ENCODE measurements around the gene PARVB. TPM values are rescaled to one million over a fixed set of nuclear protein-coding genes. Genes with fewer than 3 reads are reported as not detected.

Gene PARVB
- total and polyA plus RNA-seq, 10 of the 15 experiments (the other 5 are each of a cell fraction or from before 2014, with no cell fraction given): 5.2 to 264 (median 76.0) TPM

DNA sequence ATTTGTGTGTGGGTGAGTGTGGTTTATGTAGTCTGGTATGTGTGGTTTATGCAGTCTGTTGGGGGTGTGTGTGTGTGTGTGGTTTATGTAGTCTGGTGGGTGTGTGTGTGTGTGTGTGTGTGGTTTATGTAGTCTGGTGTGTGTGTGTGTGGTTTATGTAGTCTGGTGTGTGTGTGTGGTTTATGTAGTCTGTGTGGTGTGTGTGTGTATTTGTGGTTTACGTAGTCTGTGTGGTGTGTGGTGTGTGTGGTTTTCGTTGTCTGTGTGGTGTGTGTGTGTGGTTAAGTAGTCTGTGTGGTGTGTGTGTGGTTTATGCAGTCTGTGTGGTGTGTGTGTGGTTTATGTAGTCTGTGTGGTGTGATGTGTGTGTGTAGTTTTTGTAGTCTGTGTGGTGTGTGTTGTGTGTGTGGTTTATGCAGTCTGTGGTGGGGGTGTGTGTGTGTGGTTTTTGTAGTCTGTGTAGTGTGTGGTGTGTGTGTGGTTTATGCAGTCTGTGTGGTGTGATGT, 130.4 kb downstream of the PARVB start (continued):
- TF ChIP-seq, protein P1, sequence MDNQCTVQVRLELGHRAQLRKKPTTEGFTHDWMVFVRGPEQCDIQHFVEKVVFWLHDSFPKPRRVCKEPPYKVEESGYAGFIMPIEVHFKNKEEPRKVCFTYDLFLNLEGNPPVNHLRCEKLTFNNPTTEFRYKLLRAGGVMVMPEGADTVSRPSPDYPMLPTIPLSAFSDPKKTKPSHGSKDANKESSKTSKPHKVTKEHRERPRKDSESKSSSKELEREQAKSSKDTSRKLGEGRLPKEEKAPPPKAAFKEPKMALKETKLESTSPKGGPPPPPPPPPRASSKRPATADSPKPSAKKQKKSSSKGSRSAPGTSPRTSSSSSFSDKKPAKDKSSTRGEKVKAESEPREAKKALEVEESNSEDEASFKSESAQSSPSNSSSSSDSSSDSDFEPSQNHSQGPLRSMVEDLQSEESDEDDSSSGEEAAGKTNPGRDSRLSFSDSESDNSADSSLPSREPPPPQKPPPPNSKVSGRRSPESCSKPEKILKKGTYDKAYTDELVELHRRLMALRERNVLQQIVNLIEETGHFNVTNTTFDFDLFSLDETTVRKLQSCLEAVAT (IDR thresholded peaks at IDR 0.05): peak; percentile 99
- TF ChIP-seq PAX8 (IDR thresholded peaks at IDR 0.05) (no peak), SUZ12 (IDR thresholded peaks at IDR 0.05; ENCODE audit: unreplicated experiment) (no peak), RFX5 (IDR thresholded peaks at IDR 0.05; ENCODE audit: low read depth, low read length) (no peak), ZNF207 (IDR thresholded peaks at IDR 0.05; ENCODE audit: borderline replicate concordance) (no peak), EED (IDR thresholded peaks at IDR 0.05; ENCODE audit: low read depth) (peak; percentile 17; the same call in 1 of the 2 replicates), NFYB (IDR thresholded peaks at IDR 0.05; ENCODE audit: insufficient read depth, low read depth, low read length) (no peak), YY1 (IDR thresholded peaks at IDR 0.05; ENCODE audit: low read depth, low read length) (no peak), CEBPB (IDR thresholded peaks at IDR 0.05; ENCODE audit: borderline replicate concordance in 1 of 2, low read depth in 2 of 2, low read length in 2 of 2) (no peak), RAD21 (IDR thresholded peaks at IDR 0.05; ENCODE audit: insufficient read depth, low read depth, low read length) (no peak), ESRRA (IDR thresholded peaks at IDR 0.05; ENCODE audit: low read length) (no peak), ZSCAN29 (IDR thresholded peaks at IDR 0.05) (no peak), NR2F1 (conservative IDR thresholded peaks at IDR 0.05) (0 out of 2 replicates have a peak, but pooled peaks have one; percentile 21), SMAD5 (IDR thresholded peaks at IDR 0.05; ENCODE audit: low read depth) (no peak), POU2F2 (IDR thresholded peaks at IDR 0.05; ENCODE audit: borderline replicate concordance, low read depth, low read length) (0 out of 3 replicates have a peak, but pooled peaks have one; percentile 19), BHLHE40 (IDR thresholded peaks at IDR 0.05; ENCODE audit: borderline replicate concordance in 1 of 2, low read depth in 2 of 2, low read length in 1 of 2) (peak; percentile 21 to 47; a peak in 3 of 4 replicates)
- TF ChIP-seq, protein P2, sequence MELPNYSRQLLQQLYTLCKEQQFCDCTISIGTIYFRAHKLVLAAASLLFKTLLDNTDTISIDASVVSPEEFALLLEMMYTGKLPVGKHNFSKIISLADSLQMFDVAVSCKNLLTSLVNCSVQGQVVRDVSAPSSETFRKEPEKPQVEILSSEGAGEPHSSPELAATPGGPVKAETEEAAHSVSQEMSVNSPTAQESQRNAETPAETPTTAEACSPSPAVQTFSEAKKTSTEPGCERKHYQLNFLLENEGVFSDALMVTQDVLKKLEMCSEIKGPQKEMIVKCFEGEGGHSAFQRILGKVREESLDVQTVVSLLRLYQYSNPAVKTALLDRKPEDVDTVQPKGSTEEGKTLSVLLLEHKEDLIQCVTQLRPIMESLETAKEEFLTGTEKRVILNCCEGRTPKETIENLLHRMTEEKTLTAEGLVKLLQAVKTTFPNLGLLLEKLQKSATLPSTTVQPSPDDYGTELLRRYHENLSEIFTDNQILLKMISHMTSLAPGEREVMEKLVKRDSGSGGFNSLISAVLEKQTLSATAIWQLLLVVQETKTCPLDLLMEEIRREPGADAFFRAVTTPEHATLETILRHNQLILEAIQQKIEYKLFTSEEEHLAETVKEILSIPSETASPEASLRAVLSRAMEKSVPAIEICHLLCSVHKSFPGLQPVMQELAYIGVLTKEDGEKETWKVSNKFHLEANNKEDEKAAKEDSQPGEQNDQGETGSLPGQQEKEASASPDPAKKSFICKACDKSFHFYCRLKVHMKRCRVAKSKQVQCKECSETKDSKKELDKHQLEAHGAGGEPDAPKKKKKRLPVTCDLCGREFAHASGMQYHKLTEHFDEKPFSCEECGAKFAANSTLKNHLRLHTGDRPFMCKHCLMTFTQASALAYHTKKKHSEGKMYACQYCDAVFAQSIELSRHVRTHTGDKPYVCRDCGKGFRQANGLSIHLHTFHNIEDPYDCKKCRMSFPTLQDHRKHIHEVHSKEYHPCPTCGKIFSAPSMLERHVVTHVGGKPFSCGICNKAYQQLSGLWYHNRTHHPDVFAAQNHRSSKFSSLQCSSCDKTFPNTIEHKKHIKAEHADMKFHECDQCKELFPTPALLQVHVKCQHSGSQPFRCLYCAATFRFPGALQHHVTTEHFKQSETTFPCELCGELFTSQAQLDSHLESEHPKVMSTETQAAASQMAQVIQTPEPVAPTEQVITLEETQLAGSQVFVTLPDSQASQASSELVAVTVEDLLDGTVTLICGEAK (IDR thresholded peaks at IDR 0.05; ENCODE audit: borderline replicate concordance): no peak
- TF ChIP-seq, protein P3, sequence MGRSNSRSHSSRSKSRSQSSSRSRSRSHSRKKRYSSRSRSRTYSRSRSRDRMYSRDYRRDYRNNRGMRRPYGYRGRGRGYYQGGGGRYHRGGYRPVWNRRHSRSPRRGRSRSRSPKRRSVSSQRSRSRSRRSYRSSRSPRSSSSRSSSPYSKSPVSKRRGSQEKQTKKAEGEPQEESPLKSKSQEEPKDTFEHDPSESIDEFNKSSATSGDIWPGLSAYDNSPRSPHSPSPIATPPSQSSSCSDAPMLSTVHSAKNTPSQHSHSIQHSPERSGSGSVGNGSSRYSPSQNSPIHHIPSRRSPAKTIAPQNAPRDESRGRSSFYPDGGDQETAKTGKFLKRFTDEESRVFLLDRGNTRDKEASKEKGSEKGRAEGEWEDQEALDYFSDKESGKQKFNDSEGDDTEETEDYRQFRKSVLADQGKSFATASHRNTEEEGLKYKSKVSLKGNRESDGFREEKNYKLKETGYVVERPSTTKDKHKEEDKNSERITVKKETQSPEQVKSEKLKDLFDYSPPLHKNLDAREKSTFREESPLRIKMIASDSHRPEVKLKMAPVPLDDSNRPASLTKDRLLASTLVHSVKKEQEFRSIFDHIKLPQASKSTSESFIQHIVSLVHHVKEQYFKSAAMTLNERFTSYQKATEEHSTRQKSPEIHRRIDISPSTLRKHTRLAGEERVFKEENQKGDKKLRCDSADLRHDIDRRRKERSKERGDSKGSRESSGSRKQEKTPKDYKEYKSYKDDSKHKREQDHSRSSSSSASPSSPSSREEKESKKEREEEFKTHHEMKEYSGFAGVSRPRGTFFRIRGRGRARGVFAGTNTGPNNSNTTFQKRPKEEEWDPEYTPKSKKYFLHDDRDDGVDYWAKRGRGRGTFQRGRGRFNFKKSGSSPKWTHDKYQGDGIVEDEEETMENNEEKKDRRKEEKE (IDR thresholded peaks at IDR 0.05): no peak
- TF ChIP-seq, protein P4, sequence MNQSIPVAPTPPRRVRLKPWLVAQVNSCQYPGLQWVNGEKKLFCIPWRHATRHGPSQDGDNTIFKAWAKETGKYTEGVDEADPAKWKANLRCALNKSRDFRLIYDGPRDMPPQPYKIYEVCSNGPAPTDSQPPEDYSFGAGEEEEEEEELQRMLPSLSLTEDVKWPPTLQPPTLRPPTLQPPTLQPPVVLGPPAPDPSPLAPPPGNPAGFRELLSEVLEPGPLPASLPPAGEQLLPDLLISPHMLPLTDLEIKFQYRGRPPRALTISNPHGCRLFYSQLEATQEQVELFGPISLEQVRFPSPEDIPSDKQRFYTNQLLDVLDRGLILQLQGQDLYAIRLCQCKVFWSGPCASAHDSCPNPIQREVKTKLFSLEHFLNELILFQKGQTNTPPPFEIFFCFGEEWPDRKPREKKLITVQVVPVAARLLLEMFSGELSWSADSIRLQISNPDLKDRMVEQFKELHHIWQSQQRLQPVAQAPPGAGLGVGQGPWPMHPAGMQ (IDR thresholded peaks at IDR 0.05; ENCODE audit: borderline replicate concordance): peak; percentile 90
- TF ChIP-seq, protein P5, sequence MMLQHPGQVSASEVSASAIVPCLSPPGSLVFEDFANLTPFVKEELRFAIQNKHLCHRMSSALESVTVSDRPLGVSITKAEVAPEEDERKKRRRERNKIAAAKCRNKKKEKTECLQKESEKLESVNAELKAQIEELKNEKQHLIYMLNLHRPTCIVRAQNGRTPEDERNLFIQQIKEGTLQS (IDR thresholded peaks at IDR 0.05; ENCODE audit: borderline replicate concordance, extremely low read depth, low read depth, low read length): no peak

All from GM12878 (cell line).